Natural killer cell (primary cell): ENCODE measurements around the gene CNGA1. TPM values are rescaled to one million over a fixed set of nuclear protein-coding genes. Genes with fewer than 3 reads are reported as not detected.

Experiments
- ATAC-seq, 3 donors: fragments of 150-1000 bp in 2 of 3; fragments of 200-7000 bp in 1 of 3; cut with Tn5 transposase; 1 replicate in 1 of 3; 2 replicates in 2 of 3; pipeline ENCODE4 v1.10.0; 2021; ENCODE audit warnings: mild to moderate bottlenecking in 2 of 3, moderate library complexity in 2 of 3
- DNase-seq, 2 donors: peaks; one replicate each; pipeline versions ENCODE4 v3.0.0 to v3.0.0-alpha.2; 2013 to 2021; ENCODE audit warnings: mixed read lengths in 1 of 2
- H3K27ac ChIP-seq: one replicate; pipeline ENCODE4 v1.5.1; 2013; ENCODE audit warnings: mild to moderate bottlenecking, low read length
- H3K27me3 ChIP-seq: one replicate; pipeline ENCODE4 v1.6.1; 2013; ENCODE audit warnings: low read length; ENCODE audit not compliant: control insufficient read depth, insufficient read depth
- H3K36me3 ChIP-seq: one replicate; pipeline ENCODE4 v1.6.1; 2013; ENCODE audit warnings: low read length; ENCODE audit not compliant: control insufficient read depth, insufficient read depth
- H3K4me1 ChIP-seq: one replicate; pipeline ENCODE4 v1.6.1; 2013; ENCODE audit warnings: low read length; ENCODE audit not compliant: control insufficient read depth, insufficient read depth
- H3K4me3 ChIP-seq: one replicate; pipeline ENCODE4 v1.5.1; 2013; ENCODE audit warnings: low read length
- H3K9me3 ChIP-seq: one replicate; pipeline ENCODE4 v1.6.1; 2013; ENCODE audit warnings: low read length; ENCODE audit not compliant: control insufficient read depth, insufficient read depth
- H3K27ac Mint-ChIP-seq, 2 donors: one replicate each; pipeline ENCODE4 v1.8.0; 2022; ENCODE audit warnings: mild to moderate bottlenecking in 2 of 2, mixed read lengths in 2 of 2, moderate library complexity in 1 of 2
- H3K27me3 Mint-ChIP-seq, 2 donors: one replicate each; pipeline ENCODE4 v1.8.0; 2022; ENCODE audit warnings: low read depth in 2 of 2, mixed read lengths in 2 of 2
- H3K36me3 Mint-ChIP-seq: one replicate; pipeline ENCODE4 v1.8.0; 2022; ENCODE audit warnings: mixed read lengths
- H3K4me1 Mint-ChIP-seq, 2 donors: one replicate each; pipeline ENCODE4 v1.8.0; 2022; ENCODE audit warnings: mixed read lengths in 2 of 2
- H3K4me3 Mint-ChIP-seq: one replicate; pipeline ENCODE4 v1.8.0; 2022; ENCODE audit warnings: mild to moderate bottlenecking, moderate library complexity, mixed read lengths
- H3K9me3 Mint-ChIP-seq, 2 donors: one replicate each; pipeline ENCODE4 v1.8.0; 2022; ENCODE audit warnings: mixed read lengths in 2 of 2
- CTCF ChIP-seq: fragments of 200-600 bp; IDR thresholded peaks from one replicate; pipeline ENCODE4 v1.8.0; 2022; ENCODE audit warnings: antibody characterized with exemption
- WGBS: methylation state at CpG from one replicate; pipeline ENCODE4 v1.1.7; 2013; ENCODE audit warnings: missing lambda C conversion rate; ENCODE audit not compliant: insufficient coverage; 5-methylcytosine and 5-hydroxymethylcytosine counted together
- intact Hi-C: fragments of 100-400 bp; cut with micrococcal nuclease; formaldehyde crosslinking; loops from one replicate; pipeline ENCODE4 v1.14.2; 2022
- total RNA-seq, 4 donors: library from RNA; stranded (reverse); fragments of 120-200 nt in 1 of 4; gene quantifications; one replicate each; pipeline versions ENCODE4 v1.2.3 to v1.2.4, GENCODE V29; 2013 to 2022

Gene CNGA1
- total RNA-seq, 3 donors from 2014 or later (not counting 1 experiment from before 2014, with no cell fraction given) = not detected

GRCh38 chr4:48043504-48043903, 27.0 kb upstream of the CNGA1 start:
- Histone ChIP-seq H3K4me3 (no peak overlapping the region), H3K4me1 (peaks cover 46% of the 10 kb centered on the region), H3K27ac (no peak overlapping the region), H3K27me3 (peaks cover 3% of the 10 kb centered on the region), H3K9me3 (no peaks in the 10 kb centered on the region), H3K36me3 (no peaks in the 10 kb centered on the region)
- Mint-ChIP-seq H3K9me3 (no peaks in the 10 kb centered on the region), H3K4me1 (peaks cover 47 to 53% of the 10 kb centered on the region in 2 donors), H3K36me3 (no peaks in the 10 kb centered on the region), H3K27me3 (peaks cover 38 to 53% of the 10 kb centered on the region in 2 donors), H3K4me3 (peak overlapping the region; percentile 17), H3K27ac (no peak overlapping the region)
- ATAC-seq (no peak), DNase-seq (no peak)
- intact Hi-C loops = no loop called here
- no peak for TF ChIP-seq CTCF
- WGBS = 95% methylated on average over 2 of the region's 2 CpGs

- H3K4me1 Mint-ChIP-seq = peaks cover 43 to 50% of the 10 kb centered on the region in 2 donors
- TF ChIP-seq CTCF = no peak
- H3K9me3 Mint-ChIP-seq = no peaks in the 10 kb centered on the region
- H3K27me3 Mint-ChIP-seq = peaks cover 38 to 53% of the 10 kb centered on the region in 2 donors
- DNase-seq = no peak
- no peak overlapping the region for H3K27ac Mint-ChIP-seq
- 100% methylated on average over 1 of the region's 3 CpGs for WGBS
- peaks cover 42% of the 10 kb centered on the region for H3K4me1 ChIP-seq
- intact Hi-C loops = no loop called here
- no peak for ATAC-seq
- peak overlapping the region; percentile 17 for H3K4me3 Mint-ChIP-seq
- H3K36me3 ChIP-seq = no peaks in the 10 kb centered on the region
- peaks cover 3% of the 10 kb centered on the region for H3K27me3 ChIP-seq
- H3K9me3 ChIP-seq = no peaks in the 10 kb centered on the region
- H3K36me3 Mint-ChIP-seq = no peaks in the 10 kb centered on the region
- no peak overlapping the region for H3K27ac ChIP-seq
- H3K4me3 ChIP-seq = no peak overlapping the region
Observed at GRCh38 chr4:48042979-48043461, 26.5 kb upstream of the CNGA1 start.

GRCh38 chr4:48041535-48042137, 25.2 kb upstream of the CNGA1 start:
- ATAC-seq (no peak), DNase-seq (no peak)
- no peak for TF ChIP-seq CTCF
- H3K4me3 Mint-ChIP-seq = no peak overlapping the region
- H3K36me3 Mint-ChIP-seq = no peaks in the 10 kb centered on the region
- Histone ChIP-seq H3K4me1 (peaks cover 28% of the 10 kb centered on the region), H3K36me3 (no peaks in the 10 kb centered on the region), H3K27me3 (peaks cover 3% of the 10 kb centered on the region), H3K9me3 (no peaks in the 10 kb centered on the region), H3K27ac (no peak overlapping the region), H3K4me3 (no peak overlapping the region)
- H3K27me3 Mint-ChIP-seq = peaks cover 33 to 41% of the 10 kb centered on the region in 2 donors
- no peaks in the 10 kb centered on the region for H3K9me3 Mint-ChIP-seq
- peaks cover 29 to 36% of the 10 kb centered on the region in 2 donors for H3K4me1 Mint-ChIP-seq
- 87% methylated on average over 3 of the region's 4 CpGs for WGBS
- intact Hi-C loops = no loop called here
- H3K27ac Mint-ChIP-seq = no peak overlapping the region

- ATAC-seq = no peak
- H3K4me1 ChIP-seq = peaks cover 11% of the 10 kb centered on the region
- intact Hi-C loops = no loop called here
Observed at GRCh38 chr4:48039561-48039960, 23.1 kb upstream of the CNGA1 start.

More at GRCh38 chr4:48039561-48039960, 23.1 kb upstream of the CNGA1 start:
- no peaks in the 10 kb centered on the region for H3K36me3 Mint-ChIP-seq
- Histone ChIP-seq H3K9me3 (no peaks in the 10 kb centered on the region), H3K4me3 (no peak overlapping the region), H3K27ac (no peak overlapping the region), H3K27me3 (peaks cover 3% of the 10 kb centered on the region), H3K36me3 (no peaks in the 10 kb centered on the region)
- TF ChIP-seq CTCF = no peak
- no peak for DNase-seq
- no peaks in the 10 kb centered on the region for H3K9me3 Mint-ChIP-seq
- no peak overlapping the region for H3K27ac Mint-ChIP-seq
- H3K4me3 Mint-ChIP-seq = no peak overlapping the region
- peaks cover 12 to 15% of the 10 kb centered on the region in 2 donors for H3K4me1 Mint-ChIP-seq
- peaks cover 23 to 25% of the 10 kb centered on the region in 2 donors for H3K27me3 Mint-ChIP-seq
